ENCODE measurements around the gene ATOH8. TPM values are rescaled to one million over a fixed set of nuclear protein-coding genes. Genes with fewer than 3 reads are reported as not detected.

The ATOH8 gene
- polyA plus RNA-seq, 1 of the 3 experiments (the other 2 are of a cell fraction) = 5.6 TPM

GRCh38 chr2:85779641-85780315 lies 26.0 kb downstream of the ATOH8 start:
- Histone ChIP-seq H3K27me3 (ENCODE audit: insufficient read depth) (no peaks in the 10 kb centered on the region), H3K9me3 (no peaks in the 10 kb centered on the region), H3F3A (replicated peaks; ENCODE audit: insufficient read depth) (peaks cover 11% of the 10 kb centered on the region), H3K36me3 (replicated peaks in 1 of 2; ENCODE audit: control insufficient read depth in 1 of 2, insufficient read depth in 2 of 2, low read length in 1 of 2) (peaks cover 0 to 24% of the 10 kb centered on the region in 2 experiments), H3K27ac (ENCODE audit: low read depth in 2 of 2, low read length in 1 of 2) (no peak overlapping the region), H3K9me2 (no peaks in the 10 kb centered on the region), H3K4me3 (ENCODE audit: low read depth in 2 of 2, low read length in 1 of 2) (no peak overlapping the region), H3K79me2 (ENCODE audit: insufficient read depth) (peaks cover 69% of the 10 kb centered on the region), H3K9ac (no peak overlapping the region), H4K20me1 (ENCODE audit: insufficient read depth) (no peaks in the 10 kb centered on the region), H3K4me2 (no peak overlapping the region), H2AFZ (ENCODE audit: low read depth) (no peak overlapping the region), H3K4me1 (ENCODE audit: control insufficient read depth in 1 of 2, insufficient read depth in 2 of 2, low read depth in 1 of 2, low read length in 1 of 2) (peaks cover 2 to 6% of the 10 kb centered on the region in 2 experiments)
- 89% methylated on average over 12 of the region's 12 CpGs for WGBS (ENCODE audit: low lambda C conversion rate)
- DNase-seq = no peak
- ChIA-PET CTCF (interaction anchor here (0.6 to 3.5 kb wide), 3 partner anchors 11 to 408 kb away, joined by 3 to 13 read pairs (median 3); no protein-coding TSS in a partner anchor), POLR2A (no interaction called here)
- TF ChIP-seq USF1 (IDR thresholded peaks at IDR 0.05; ENCODE audit: borderline replicate concordance, low read depth) (no peak), EP300 (IDR thresholded peaks at IDR 0.05; ENCODE audit: borderline replicate concordance in 1 of 2, low read depth in 1 of 2, low read length in 1 of 2) (no peak), JUND (IDR thresholded peaks at IDR 0.05) (no peak), ZBTB33 (IDR thresholded peaks at IDR 0.05; ENCODE audit: borderline replicate concordance, low read depth) (no peak), TCF12 (IDR thresholded peaks at IDR 0.05) (no peak), NRF1 (IDR thresholded peaks at IDR 0.05; ENCODE audit: low read depth, low read length) (no peak), RCOR1 (IDR thresholded peaks at IDR 0.05; ENCODE audit: low read length) (no peak), NFIC (IDR thresholded peaks at IDR 0.05; ENCODE audit: borderline replicate concordance) (no peak), RAD21 (IDR thresholded peaks at IDR 0.05; ENCODE audit: low read length) (no peak), FOXJ3 (CRISPR knock-in tag; IDR thresholded peaks at IDR 0.05) (no peak), MAX (IDR thresholded peaks at IDR 0.05; ENCODE audit: low read depth) (no peak), TAF1 (IDR thresholded peaks at IDR 0.05; ENCODE audit: borderline replicate concordance, low read depth, low read length) (no peak), POLR2AphosphoS5 (IDR thresholded peaks at IDR 0.05; ENCODE audit: low read depth, low read length) (no peak), CTCF (IDR thresholded peaks at IDR 0.05) (no peak)

All from SK-N-SH (cell line).